Lower leg skin (tissue), 4 donors: ENCODE results near the gene SLC35F2. TPM values are rescaled to one million over a fixed set of nuclear protein-coding genes. Genes with fewer than 3 reads are reported as not detected.
A peak's percentile ranks its signal among the peaks of the same experiment; 100 is the strongest.
"Not testable (repeated sequence)": the region's sequence is repeated elsewhere in the genome, so short reads cannot be mapped to it uniquely, and the experiment has no call there.

Experiments
- DNase-seq, 2 donors: peaks; one replicate each; pipeline ENCODE4 v3.0.0-alpha.2; 2019; ENCODE audit warnings: low spot score in 2 of 2
- H3K4me3 ChIP-seq: fragments of 200-600 bp; sonication (generic); 2 replicates; pipeline ENCODE4 v1.5.1; 2017; ENCODE audit warnings: mild to moderate bottlenecking, low read depth; ENCODE audit not compliant: poor library complexity, severe bottlenecking
- CTCF ChIP-seq, 3 donors: fragments of 450-650 bp; IDR thresholded peaks; one replicate each; pipeline ENCODE4 v1.5.1; 2016; ENCODE audit warnings: antibody characterized with exemption in 3 of 3, mild to moderate bottlenecking in 3 of 3, moderate library complexity in 2 of 3
- POLR2A ChIP-seq, 2 donors: fragments of 450-650 bp; IDR thresholded peaks; one replicate each; pipeline ENCODE4 v1.6.1; 2016 to 2017; ENCODE audit warnings: antibody characterized with exemption in 2 of 2, mild to moderate bottlenecking in 1 of 2, moderate library complexity in 1 of 2
- WGBS, 2 donors: methylation state at CpG; one replicate each; pipeline ENCODE4 v1.1.5; 2018; 5-methylcytosine and 5-hydroxymethylcytosine counted together
- intact Hi-C: fragments of 100-400 bp; cut with DNase I; formaldehyde crosslinking; loops from one replicate; pipeline ENCODE4 v1.15.0; 2023; ENCODE audit warnings: low total_unique reads
- total RNA-seq, 4 donors: library from RNA; depleted of rRNA; stranded (reverse); fragments of >200 nt; gene quantifications; one replicate each; pipeline ENCODE4 v1.1.0, GENCODE V29; 2016

The SLC35F2 gene
- total RNA-seq, result 10 to 100 TPM; 32.7 to 51.7 (median 42.0) TPM

DNA sequence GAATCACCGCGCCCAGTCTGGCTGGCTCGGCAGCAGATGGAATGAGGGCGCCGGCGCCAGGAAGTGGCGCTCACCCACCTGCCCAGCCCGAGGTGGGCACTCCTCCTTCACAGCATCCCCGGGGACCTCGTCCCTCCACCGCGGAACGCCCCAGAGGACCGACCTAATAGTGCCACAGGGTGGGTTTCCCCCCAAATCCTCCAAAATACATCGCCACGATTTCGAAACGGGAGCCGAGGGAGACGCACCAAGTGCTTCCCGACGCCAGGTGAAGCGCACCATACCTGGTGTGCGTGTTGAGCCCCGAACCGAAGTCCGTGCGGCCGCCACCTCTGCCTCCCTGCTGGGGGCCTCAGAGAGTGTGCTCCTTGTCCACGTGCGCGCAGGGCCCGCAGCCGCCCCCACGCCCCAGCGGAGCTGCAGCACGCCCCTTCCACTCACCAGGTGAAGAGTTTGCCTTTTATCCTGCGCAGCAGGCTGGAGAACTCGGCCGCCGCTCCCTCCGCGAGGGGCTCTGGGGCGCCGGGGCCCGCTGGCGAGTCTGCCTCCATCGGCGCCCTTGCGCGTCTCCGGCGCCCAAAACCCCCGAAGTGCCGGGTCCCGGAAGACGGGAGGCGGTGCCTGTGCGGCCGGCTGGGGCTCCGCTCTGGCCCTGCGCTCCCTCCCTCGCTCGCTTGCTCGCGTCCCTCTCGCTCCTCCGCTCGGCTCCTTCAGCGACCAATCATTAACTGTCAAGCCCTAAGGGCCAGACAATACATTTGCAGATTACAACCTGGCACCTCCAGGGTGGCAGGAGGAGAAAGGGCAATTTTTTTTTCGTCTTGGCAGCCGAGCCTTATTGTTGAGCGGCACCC, at the start of gene SLC35F2:
TSS of gene SLC35F2 (minus strand) at position 571 of the 854 bp plus-strand sequence. CDS start at position 551, 20 bp downstream.
- intact Hi-C loops, result no loop called here
- TF ChIP-seq POLR2A (IDR thresholded peaks at IDR 0.05) (no peak), CTCF (IDR thresholded peaks at IDR 0.05) (no peak)
- 1 to 3% methylated on average over 24 to 43 of the region's 73 CpGs for WGBS, 2 donors
- H3K4me3 ChIP-seq, result peak within 1 kb of the TSS; percentile 88
- peak; percentile 30 to 92 for DNase-seq

DNA sequence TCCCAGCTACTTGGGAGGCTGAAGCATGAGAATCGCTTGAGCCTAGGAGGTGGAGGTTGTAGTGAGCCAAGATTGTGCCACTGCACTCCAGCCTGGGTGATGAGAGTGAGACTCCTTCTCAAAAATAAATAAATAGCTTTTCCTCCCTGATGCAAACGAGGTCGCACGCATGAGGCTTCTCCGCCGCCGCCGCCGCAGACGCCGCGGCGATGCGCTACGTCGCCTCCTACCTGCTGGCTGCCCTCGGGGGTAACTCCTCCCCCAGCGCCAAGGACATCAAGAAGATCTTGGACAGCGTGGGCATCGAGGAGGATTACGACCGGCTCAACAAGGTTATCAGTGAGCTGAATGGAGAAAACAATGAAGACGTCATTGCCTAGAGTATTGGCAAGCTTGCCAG, 49.6 kb upstream of the SLC35F2 start:
- WGBS, 2 donors, result 75 to 89% methylated on average over 23 of the region's 23 CpGs
- no peak for DNase-seq
- TF ChIP-seq POLR2A (IDR thresholded peaks at IDR 0.05) (no peak), CTCF (IDR thresholded peaks at IDR 0.05) (no peak)
- intact Hi-C loops, result no loop called here
- no peak overlapping the region for H3K4me3 ChIP-seq

- intact Hi-C loops, result loop anchor here (10.0 kb wide), 1 partner anchor 333 kb away; the partner anchor contains the start of gene ALKBH8
- no peak overlapping the region for H3K4me3 ChIP-seq
- TF ChIP-seq CTCF (IDR thresholded peaks at IDR 0.05) (no peak), POLR2A (IDR thresholded peaks at IDR 0.05) (no peak)
- WGBS, 2 donors, result 45 to 55% methylated on average over 1 of the region's 1 CpG
- no peak for DNase-seq
These were observed 39.7 kb upstream of the SLC35F2 start for GRCh38 chr11:107898270-107898669.

DNA sequence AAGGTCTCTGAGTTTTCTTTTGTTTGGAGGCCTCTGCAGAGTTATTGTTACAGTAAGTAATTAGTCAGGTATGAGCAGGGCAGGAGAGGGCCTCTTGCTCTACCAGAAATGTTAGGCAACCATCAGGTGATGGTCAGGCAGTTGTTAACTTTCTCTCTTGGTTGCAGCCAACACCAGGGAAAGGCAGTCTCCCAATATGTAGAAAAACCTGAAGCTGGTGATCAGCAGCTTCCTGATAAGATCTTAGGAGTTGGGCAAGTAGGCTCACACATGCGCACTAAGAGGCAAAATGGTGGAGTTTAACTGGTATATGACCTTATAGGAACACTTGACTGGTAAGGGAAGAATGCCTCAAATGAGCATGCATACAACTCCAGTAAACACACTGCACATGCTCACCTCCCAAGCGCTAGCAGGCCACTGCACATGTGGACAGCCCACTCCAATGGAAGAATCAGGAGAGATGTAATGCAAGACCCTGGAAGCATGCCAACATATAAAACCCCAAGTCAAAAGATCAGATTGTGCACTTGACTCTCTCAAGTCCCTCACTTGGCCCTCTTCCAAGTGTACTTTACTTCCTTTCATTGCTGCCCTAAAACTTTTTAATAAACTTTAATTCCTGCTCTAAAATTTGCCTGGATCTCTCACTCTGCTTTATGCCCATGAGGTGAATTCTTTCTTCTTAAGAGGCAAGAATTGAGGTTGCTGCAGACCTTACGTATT, 23.7 kb upstream of the SLC35F2 start:
- DNase-seq, result peak in 1 of 2 donors; percentile 8
- intact Hi-C loops, result no loop called here
- WGBS, 2 donors, result 90 to 94% methylated on average over 3 of the region's 3 CpGs
- TF ChIP-seq CTCF (IDR thresholded peaks at IDR 0.05) (no peak), POLR2A (IDR thresholded peaks at IDR 0.05) (no peak)
- no peak overlapping the region for H3K4me3 ChIP-seq

- WGBS, 2 donors, result 91% methylated on average over 9 of the region's 9 CpGs
- intact Hi-C loops, H3K4me3 ChIP-seq: not testable (repeated sequence)
- DNase-seq, result peak in 1 of 2 donors; percentile 29
These were observed 22.9 kb upstream of the SLC35F2 start for GRCh38 chr11:107881471-107881870.

DNA sequence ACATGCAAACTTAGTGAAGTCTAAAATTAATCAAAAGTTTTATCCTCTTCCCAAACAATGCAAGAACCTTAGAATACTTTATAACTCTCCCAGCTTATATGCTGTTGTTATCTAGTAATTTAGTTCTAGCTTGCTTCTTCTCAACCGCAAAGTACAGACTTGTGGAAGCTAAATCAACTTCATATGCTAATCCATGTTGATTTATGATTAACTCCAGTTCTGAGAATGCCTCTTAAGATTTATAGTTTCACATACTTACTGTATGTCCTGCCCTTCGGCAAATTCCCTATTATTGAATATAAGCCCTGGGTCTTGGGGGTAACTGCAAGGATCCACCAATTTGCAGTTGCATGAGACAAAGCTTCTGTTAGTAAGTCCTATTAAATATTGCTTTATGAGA, 17.6 kb upstream of the SLC35F2 start:
- 61 to 71% methylated on average over 2 of the region's 2 CpGs for WGBS, 2 donors
- TF ChIP-seq CTCF (IDR thresholded peaks at IDR 0.05) (no peak), POLR2A (IDR thresholded peaks at IDR 0.05) (no peak)
- intact Hi-C loops, result no loop called here
- no peak overlapping the region for H3K4me3 ChIP-seq
- no peak for DNase-seq
